ENCODE measurements around the gene RND3.

The RND3 gene

DNA sequence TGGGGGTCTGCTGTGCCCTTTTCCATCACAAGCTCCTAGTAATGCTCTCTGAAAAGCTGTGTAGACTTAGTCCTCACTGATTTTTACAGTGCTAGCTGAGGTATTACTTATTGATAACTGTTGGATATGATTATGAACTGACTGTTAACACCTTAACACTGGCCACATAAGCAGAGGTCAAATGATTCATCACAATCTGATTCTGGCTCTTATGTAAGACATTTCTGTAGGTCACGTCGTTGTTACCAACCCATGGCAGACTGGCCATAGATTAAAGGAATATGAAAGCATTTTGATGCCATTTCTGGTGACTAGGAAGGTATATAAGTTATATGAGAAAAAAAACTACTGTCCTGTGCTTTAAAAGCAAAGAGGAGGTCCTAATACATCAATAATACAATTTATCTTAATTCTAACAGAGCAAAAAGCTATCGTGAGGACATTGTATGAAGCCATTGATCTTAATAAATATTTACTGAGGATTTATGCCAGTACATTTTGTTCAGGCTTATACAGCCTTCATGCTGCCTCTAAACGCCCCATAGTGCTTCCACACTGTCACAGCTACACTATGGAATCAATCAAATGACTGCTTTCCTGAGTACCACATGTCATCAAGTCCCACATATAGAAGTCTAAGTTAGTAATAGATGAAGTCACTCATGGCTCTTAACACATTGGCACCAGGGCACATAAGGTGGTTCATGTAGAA is 6.9 kb upstream of the RND3 start:
- DNase-seq (ENCODE audit: low spot score) = no peak

DNA sequence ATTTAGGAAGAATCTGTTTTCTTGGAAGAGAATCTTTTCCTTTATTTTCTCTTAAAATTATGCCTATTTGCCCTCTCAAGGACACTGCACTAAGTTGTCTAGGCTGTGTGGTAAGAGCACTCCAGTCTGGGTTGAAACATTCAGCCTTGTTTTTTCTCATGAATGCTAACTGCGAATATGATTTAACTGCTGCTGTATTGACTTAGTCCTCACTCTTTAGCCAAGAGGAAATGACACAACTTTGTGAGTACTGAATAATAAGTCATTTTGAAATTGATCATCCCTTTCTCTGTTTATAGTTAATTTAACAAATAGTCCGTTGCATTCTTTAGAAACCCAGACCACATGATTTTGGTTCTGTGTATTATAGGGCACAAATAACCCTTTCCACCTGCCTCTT is 4.5 kb upstream of the RND3 start:
- DNase-seq (ENCODE audit: low spot score) = no peak

DNA sequence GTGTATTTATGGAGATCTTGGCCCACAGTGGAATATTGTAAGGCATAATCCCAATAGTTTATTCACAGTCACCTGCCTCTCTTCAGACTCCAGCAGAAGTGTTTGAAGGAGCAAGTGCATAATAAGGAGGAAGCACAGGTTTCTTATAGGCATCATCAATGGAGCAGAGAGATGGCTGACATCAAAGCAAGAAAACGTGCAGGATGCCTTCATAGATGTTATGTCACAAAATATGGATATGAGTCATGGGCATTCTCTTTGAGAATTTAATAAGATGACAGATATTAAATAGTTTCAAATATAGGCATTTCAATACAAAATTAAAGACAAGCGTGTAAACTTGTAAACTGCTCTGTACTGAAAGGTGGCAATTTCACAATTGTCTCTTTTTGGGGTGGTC is 4.0 kb upstream of the RND3 start:
- no peak for DNase-seq (ENCODE audit: low spot score)

DNA sequence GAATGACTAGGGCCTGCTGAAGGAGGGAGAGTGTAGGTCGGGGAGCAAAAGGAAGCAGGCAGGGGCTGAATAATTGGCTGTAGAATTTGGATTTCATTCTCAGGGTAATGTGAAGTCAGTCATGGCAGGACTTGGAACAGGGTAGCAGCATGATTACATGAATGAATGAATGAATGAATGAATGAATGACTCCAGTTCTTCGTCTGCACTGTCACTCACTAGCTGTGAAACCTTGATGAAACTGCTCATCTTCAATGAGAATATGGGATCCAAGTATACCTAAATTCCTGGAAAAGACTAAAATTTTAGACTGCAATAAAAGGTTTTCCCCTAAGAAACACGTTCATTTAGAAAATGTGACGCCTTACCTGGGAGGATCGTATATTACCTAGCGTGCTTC is 3.0 kb upstream of the RND3 start:
- no peak for DNase-seq (ENCODE audit: low spot score)

DNA sequence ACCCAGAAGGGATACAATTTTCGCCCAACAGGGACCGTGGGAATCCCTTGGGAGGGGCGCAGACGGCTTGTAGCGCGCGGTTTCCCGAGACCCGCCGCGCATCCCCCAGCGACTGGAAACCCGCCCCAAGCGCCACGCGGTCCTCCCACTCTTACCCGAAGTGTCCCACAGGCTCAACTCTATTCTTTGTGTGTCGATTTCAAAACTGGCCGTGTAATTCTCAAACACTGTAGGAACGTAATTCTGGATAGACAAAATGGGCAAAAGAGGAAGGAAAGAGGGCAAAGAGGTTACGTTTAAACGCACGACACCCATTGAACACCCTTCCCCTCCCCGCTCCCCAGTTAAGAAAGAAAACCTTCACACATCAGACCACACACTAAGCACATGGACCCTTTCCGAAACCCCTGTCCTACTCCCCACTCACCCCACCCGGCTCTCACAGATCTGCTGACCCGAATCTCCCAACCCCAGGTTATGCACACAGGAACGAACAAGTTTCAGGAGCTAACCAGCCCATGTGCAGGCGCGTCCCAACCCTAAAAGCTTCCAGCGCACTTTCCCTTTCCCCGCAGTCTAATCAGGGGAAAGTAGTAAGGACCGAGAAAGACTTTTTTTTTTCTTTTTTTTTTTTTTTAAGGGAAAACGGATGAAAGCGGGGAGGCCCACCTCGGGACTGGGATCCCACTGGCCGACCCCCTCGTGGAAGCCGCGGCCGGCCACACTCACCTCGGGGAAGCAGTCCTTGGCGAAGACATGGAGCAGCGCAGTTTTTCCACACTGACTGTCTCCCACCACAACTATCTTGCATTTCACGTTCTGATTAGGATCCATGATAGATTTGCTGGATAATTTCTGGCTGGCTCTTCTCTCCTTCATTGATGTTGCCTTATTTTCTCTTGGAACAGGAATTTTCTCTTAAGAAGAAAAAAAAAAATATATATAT is 655 bp downstream of the RND3 start:
- no peak for DNase-seq (ENCODE audit: low spot score)

DNA sequence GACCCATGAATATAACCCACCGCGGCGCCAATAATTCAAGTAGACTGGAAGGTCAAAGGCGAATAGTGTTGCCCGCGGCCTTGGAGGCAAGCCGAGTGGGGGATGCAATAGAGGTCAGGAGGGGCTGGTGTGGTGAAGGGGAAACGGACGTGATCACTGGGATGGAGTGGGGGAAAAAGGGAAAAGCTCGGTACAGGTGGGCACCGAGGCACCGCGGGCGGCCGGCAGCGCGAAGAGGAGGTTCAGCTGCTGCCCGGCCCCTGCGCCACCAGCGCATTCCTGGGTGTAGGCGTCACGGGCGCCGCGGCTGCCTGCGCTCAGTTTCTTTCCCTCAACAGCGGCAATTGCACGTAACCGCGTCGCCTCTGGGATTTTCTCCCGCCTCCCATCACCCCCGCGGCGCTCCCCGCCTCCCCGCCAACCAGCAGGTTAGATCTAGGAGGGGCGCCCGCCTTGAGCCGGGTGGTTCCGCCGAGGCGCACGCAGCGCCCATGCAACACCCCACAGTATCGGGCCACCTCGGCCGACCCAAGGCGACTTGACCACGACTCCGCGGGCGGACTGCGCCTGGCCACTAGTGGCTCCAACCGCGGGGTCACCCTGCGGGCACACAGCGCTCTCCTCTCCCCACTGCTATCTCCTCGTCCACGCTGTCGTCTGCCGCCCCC is 1.5 kb downstream of the RND3 start:
- DNase-seq (ENCODE audit: low spot score) = no peak

DNA sequence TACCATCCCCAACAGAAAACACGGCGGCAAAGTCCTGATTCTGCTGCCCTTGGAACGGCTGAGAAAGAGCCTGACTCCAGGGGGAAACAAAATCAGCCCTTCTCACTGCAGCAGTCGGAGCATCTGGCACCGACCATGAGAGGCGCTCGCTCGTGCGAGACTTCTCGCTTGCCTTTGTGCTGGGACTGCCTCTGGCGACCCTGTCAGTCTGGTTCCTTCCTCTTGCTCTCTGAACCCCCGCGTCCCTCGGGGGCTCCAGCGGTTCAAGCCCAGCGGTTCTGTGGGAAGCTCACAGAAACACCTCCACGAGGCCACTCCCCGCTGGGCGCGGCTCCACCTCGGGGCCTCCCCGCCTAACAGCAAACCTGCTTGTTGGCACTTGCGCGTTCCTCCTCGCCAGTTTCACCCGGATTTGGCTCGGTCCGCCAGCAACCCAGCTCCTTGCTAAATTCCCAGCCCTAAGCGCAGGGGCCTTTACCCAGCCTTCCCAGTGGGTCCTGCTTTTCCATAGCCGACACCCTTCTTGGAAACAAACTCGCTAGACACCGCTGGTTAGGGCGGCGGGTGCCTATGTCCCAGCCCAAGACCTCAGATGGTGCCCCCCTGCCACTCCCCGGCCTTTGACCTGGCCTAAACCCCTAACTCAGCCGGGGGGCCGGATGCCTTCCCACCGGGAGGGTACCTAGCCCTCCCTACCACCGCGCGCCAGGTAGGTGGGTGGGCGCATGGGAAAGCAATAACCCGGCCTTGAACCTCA is 2.2 kb downstream of the RND3 start:
- no peak for DNase-seq (ENCODE audit: low spot score)

DNA sequence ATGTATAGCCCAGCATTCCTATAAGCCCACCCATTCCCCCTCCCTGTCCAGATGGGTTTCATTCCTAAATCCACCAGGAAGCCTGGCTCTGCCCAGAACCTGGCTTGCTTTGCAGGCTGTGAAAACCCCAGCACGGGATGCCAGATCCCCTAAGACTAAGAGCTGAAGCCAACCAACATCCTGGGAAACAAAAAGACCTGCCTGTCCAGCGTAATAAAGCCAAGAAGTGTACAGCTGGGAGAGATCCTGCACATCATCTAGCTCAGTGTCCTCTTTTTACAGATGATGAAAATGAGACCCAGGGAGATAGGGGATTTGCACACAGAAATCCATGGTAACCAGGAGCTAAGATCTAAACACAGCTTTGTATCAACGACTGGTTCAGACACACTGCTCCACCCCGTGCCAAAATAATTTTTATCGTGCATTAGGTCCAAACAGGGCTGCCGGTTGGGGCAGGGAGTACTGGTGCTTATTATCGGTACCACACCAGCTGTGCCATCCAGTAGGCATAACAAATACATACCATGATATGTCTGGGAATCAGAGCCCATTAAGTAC is 2.9 kb downstream of the RND3 start:
- no peak for DNase-seq (ENCODE audit: low spot score)

DNA sequence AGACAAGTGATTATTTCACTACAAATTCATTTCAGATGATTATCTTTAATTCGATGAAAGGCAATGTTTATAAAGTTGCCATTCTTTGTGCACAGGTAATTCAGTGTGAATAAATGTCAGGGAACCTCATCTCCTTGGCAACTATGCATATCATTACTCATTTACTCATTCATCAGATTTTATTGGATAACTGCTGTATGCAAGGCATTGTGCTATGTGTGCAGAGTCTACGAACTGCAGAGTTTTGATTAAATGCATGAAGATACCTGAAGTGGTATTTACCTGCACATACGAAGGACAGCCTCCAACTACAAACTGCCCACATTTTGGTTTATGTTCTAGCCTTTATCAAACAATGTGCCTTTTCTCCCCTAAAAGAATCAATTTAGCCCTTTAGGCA is 3.5 kb downstream of the RND3 start:
- DNase-seq (ENCODE audit: low spot score) = no peak

DNA sequence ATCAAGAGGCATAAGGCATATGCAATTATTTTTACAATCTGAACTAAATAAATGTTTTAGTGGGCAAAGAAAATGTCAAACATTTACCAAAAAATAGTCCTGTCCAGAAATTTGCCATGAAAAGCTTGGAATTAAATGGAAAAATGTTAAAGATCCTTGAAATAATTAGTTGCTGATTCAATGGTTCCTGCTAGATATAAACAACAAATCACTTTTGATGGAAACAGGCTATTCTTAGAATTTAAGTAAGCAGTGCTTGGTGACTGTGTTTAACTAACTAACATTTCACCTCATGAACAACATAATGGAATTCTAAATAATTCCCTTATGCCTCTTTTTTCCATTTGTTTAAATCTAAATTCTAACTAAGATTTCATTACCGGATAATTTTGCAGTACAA is 3.9 kb downstream of the RND3 start:
- no peak for DNase-seq (ENCODE audit: low spot score)

DNA sequence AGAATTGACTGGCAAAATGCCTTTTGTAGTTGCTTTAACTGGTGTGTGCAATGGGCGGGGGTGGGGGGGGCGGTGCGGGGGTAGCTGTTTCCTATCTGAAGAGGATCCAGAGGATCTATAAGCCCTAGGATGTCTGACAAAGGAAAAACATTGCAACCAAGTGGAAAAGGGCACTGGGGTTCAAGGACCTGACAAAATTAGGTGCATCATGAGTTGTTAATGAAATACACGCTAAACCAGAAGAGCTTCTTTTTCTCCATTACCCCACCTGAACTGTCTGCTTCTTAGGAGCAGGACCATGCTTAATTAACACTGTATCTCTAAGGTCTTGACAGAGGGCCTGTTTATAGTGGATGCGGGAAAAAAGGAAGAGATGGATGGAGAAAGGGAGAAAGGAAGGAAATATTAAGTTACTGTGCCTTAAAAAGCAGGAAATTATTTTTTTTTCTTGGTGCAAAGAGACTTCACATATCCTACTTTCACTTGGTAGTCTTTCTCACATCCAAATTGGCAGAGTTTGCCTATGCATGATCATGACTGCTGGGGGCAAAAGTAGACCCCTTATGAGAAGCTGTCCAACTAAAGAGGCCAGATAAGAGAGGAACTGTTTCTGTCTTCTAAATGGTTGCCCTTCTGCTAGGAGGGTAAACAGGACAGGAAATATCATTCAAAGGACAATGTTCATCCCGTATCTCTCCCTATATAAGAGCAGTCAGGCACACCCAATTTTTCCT is 4.6 kb downstream of the RND3 start:
- DNase-seq (ENCODE audit: low spot score) = no peak

DNA sequence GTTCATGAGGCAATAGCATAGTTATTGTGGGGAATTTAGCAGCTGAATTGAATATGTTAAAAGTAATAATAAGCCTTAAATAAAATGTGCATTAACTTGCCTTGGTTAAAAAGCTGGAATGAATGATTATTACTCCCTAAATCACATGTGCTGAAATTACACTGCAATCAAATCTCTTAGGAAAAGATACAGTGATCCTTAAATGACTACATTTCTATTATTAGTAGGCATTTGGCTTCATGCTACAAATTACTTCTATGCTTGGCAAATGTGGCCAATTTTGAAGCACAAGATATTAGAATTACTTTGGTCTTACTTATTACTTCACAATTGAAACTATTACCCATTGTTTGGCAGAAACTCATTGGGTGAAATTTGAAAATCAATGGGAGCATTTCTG is 5.4 kb downstream of the RND3 start:
- no peak for DNase-seq (ENCODE audit: low spot score)

DNA sequence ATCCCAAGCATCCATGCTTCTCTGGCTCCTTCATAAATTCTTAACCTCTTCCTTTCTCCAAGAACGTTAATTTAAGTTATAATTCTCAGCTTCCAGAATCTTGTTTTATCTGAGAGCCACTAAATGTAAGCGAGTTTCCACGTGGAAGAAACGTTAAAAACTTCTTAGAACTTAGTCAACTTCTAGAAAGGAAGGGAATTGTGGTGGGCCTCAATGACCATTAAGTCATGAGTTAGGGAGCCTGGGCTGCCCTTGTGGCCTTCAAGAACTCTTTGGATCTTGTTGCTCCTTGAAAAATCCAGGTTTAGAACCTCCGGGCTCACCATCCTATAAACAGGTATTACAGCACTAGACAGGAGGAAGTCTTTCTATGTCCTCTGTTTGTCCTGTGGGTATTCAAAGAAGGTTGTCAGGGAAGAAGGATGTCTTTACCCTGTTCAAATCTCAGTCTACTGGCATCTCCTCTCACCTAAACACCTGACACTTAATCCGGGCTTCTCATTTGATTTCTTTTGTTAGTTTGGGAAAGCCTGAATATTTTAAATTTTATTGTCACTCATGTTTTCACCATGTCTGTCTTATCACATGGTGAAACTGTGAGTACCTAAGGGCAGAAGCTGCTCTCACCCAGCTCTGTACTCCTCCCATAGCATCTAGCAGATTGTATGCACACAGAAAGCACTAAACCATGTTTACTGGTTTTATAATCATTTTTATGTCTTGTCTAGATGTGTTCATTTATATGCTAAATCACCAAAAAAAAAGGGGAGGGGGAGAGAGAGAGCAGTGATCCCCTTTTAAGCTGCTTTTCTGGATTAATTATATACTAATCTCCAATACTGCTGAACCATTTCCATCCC is 6.3 kb downstream of the RND3 start:
- DNase-seq (ENCODE audit: low spot score) = no peak

DNA sequence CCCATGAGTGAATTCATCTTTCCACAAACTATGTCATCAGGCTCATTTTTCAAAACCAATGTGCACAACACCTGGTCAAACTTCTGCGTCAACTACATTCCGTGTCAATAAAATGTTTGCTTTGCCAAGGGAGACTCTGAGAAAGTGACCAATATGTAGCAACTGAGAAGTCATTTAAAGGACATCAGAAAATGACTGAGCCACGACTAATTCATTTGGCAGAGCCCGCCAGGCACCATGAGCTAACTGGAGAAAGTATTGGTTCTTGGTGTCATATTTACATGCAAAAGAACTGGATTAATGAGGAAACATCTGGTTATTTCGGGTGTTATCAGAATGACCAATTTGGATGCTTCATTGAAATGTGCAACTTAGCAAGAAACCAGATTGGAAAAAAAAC is 7.2 kb downstream of the RND3 start:
- DNase-seq (ENCODE audit: low spot score) = no peak

DNA sequence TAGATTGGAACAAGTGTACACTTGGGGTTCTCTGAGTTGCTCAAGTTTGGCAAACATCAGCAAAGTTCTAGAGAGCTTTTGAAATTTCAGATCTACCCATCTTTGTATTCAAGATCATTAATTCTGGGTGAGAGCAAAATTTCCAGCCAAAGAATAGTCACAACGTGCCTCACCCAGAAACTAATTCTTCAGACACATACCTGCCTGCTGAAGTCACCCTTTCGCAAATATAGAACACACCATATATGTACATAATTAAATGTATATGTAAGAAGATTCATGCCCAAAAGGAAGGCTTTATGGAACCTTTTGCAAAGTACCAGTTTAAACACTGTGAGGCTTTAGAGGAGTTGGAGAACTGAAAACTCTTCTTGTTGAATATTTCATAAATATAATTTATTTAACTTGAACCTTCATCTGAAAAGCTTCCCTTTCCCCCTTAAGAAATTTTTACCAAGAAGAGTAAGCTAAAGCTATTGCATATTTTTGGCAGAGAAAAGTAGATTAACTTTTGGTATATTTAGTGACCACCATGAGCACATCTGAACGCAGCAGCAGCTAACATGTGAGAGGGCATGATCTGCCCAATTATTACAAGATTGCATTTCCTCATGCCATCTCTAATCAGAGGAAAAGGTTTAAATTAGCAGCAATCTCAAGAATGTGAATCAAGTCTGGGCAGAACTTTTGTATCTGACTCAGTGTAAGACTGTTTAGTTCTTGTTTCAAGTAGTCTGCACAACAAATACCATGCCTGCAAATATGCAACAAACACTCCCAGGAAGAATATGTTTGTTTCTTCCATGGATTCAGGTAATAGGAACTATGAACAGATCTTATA is 8.2 kb downstream of the RND3 start:
- no peak for DNase-seq (ENCODE audit: low spot score)

DNA sequence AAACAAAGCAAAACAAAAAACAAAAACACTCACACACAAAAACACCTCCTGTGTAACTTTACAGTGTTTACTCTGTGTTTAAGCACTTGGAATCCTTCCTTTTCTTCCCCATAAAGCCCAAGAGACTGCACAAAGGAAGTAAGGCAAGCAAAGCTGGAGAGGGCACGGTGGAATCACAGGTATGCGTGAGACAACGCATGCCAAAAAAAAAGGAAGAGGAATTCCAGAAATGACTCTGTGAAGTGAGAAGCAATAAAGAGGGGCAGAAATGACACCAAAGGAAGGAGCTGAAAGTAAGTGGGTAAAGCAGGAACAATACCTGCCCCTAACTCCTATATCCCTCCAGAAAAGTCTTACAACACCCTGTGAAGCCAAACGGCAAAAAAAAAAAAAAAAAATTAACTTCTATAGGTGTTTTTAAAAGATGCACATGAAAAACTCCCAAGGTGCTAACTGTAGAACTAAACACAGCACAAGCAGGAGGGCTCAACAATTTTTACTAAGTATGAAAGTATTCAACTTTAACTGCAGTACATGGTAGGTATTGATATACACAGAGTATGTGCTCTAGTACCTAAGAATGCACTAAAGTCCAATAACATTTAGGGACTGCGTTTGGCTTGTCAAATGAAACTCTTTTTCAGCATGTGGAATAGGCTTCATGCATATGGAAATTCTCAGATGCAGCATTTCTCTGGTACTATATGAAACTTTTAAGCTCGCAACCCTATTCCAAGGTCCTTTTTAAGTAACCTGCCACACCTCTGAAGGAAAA is 9.1 kb downstream of the RND3 start:
- DNase-seq (ENCODE audit: low spot score) = no peak

DNA sequence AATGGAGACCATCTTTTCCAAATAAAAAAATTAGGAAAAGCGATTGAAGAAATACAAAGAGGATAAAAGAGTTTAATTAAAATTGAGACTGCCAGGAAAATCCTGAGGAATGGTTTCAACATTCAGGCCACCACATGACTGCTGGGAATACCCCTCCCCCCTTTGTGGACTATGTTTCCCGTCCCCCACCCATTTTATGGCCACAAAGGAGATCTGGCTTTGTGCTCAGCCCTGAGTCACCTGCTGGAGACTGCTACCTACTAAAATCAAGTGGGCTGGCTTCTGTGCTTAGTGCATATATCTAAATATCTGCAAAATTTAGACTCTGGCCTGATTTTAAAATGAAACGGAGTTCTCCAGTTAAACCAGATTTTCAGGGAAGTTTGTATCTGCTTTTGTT is 10.1 kb downstream of the RND3 start:
- DNase-seq (ENCODE audit: low spot score) = no peak

DNA sequence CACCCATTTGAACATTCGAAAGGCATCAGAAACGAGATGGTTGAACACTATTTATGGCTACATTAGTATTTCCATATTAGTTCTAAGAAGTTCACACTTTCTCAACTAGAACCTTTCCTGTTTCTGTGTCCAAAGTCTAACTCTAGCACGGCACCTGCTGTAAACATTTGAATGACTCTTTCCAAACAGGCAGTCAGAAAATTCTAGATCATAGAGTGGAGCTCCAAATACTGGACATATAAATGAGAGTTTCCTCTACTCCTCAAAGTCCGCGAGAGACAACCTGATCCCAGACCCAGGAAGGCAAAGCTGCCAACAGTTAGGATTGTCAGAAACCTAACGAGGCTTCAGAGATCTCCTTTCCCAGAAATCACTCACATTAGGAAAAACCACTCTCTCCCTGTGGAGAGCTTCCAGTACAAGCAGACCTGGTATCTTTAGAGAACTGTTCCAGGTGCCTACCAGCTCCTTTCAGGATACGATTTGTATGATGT is 10.6 kb downstream of the RND3 start:
- no peak for DNase-seq (ENCODE audit: low spot score)

All from pons (tissue), 1 donor.